Stomach (tissue), 4 donors: ENCODE data around the gene RPS6KA2.

Experiments
- CTCF ChIP-seq, 7 experiments: fragments of 450-650 bp in 4 of 7; fragments of 200-600 bp in 3 of 7; sonication (generic) in 3 of 7; IDR thresholded peaks; one replicate each; pipeline ENCODE4 v1.5.1; 2016 to 2019; ENCODE audit warnings: antibody characterized with exemption in 7 of 7, control low read depth in 2 of 7, mild to moderate bottlenecking in 1 of 7
- POLR2A ChIP-seq, 4 donors: fragments of 450-650 bp; IDR thresholded peaks; one replicate each; pipeline ENCODE4 v1.6.1; 2016; ENCODE audit warnings: antibody characterized with exemption in 4 of 4, control low read depth in 2 of 4, mild to moderate bottlenecking in 1 of 4, moderate library complexity in 1 of 4
- POLR2AphosphoS5 ChIP-seq, 3 donors: sonication (generic); formaldehyde crosslinking; IDR thresholded peaks; one replicate each; pipeline ENCODE4 v1.6.1; 2016; ENCODE audit warnings: antibody characterized with exemption in 3 of 3

- TF ChIP-seq POLR2A (IDR thresholded peaks at IDR 0.05) = no peak
- no peak for TF ChIP-seq CTCF (IDR thresholded peaks at IDR 0.05)
- no peak for TF ChIP-seq POLR2AphosphoS5 (IDR thresholded peaks at IDR 0.05)
Measured at GRCh38 chr6:166493427-166494100, 133.5 kb downstream of the RPS6KA2 start.
